ENCODE data around the gene CTIF.

Gene CTIF

GRCh38 chr18:48762022-48762421, 223.2 kb downstream of the CTIF start:
- DNase-seq = no peak

GRCh38 chr18:48762836-48763718, 224.2 kb downstream of the CTIF start:
- DNase-seq = no peak

- DNase-seq = no peak
Measured at GRCh38 chr18:48763719-48764100, 224.9 kb downstream of the CTIF start.

GRCh38 chr18:48765053-48765452, 226.2 kb downstream of the CTIF start:
- DNase-seq = no peak

- no peak for DNase-seq
Measured at GRCh38 chr18:48766026-48766425, 227.2 kb downstream of the CTIF start.

GRCh38 chr18:48766487-48766886, 227.7 kb downstream of the CTIF start:
- DNase-seq = no peak

- no peak for DNase-seq
Measured at GRCh38 chr18:48767090-48767690, 228.4 kb downstream of the CTIF start.

- DNase-seq = no peak
Measured at GRCh38 chr18:48769006-48769636, 230.3 kb downstream of the CTIF start.

GRCh38 chr18:48770243-48770642, 231.4 kb downstream of the CTIF start:
- no peak for DNase-seq

- no peak for DNase-seq
Measured at GRCh38 chr18:48771641-48772375, 233.0 kb downstream of the CTIF start.

- DNase-seq = no peak
Measured at GRCh38 chr18:48772457-48772856, 233.6 kb downstream of the CTIF start.

- no peak for DNase-seq
Measured at GRCh38 chr18:48773821-48774220, 235.0 kb downstream of the CTIF start.

GRCh38 chr18:48774941-48775340, 236.1 kb downstream of the CTIF start:
- no peak for DNase-seq

GRCh38 chr18:48775372-48776155, 236.7 kb downstream of the CTIF start:
- no peak for DNase-seq

- DNase-seq = no peak
Measured at GRCh38 chr18:48776156-48776555, 237.3 kb downstream of the CTIF start.

GRCh38 chr18:48776641-48777025, 237.8 kb downstream of the CTIF start:
- no peak for DNase-seq

- DNase-seq = peak; percentile 25 to 36
Measured at GRCh38 chr18:48777026-48777743, 238.4 kb downstream of the CTIF start.

GRCh38 chr18:48777744-48778116, 238.9 kb downstream of the CTIF start:
- DNase-seq = no peak

- no peak for DNase-seq
Measured at GRCh38 chr18:48778344-48779011, 239.6 kb downstream of the CTIF start.

GRCh38 chr18:48779462-48779861, 240.6 kb downstream of the CTIF start:
- no peak for DNase-seq

GRCh38 chr18:48780201-48780912, 241.5 kb downstream of the CTIF start:
- no peak for DNase-seq

All from AML-193 (cell line).